Upper lobe of left lung (tissue), 4 donors: ENCODE measurements around the gene SMG1.

Experiments used
- CTCF ChIP-seq, 6 experiments: fragments of 450-650 bp in 4 of 6; fragments of 200-600 bp in 2 of 6; sonication (generic) in 2 of 6; IDR thresholded peaks; one replicate each; pipeline ENCODE4 v1.5.1; 2016 to 2019; ENCODE audit warnings: antibody characterized with exemption in 6 of 6
- EP300 ChIP-seq, 4 donors: sonication (generic); formaldehyde crosslinking; IDR thresholded peaks; one replicate each; pipeline ENCODE4 v1.5.1; 2017; ENCODE audit warnings: antibody characterized with exemption in 4 of 4, control low read depth in 2 of 4
- POLR2A ChIP-seq, 4 donors: fragments of 450-650 bp; IDR thresholded peaks; one replicate each; pipeline ENCODE4 v1.5.1; 2016 to 2017; ENCODE audit warnings: antibody characterized with exemption in 4 of 4, mild to moderate bottlenecking in 2 of 4
- POLR2AphosphoS5 ChIP-seq, 2 donors: sonication (generic); formaldehyde crosslinking; IDR thresholded peaks; one replicate each; pipeline ENCODE4 v1.5.1; 2017; ENCODE audit warnings: antibody characterized with exemption in 2 of 2

GRCh38 chr16:18799500-18799899 is 126.7 kb downstream of the SMG1 start:
- no peak for TF ChIP-seq CTCF (IDR thresholded peaks at IDR 0.05)
- no peak for TF ChIP-seq POLR2AphosphoS5 (IDR thresholded peaks at IDR 0.05)
- no peak for TF ChIP-seq POLR2A (IDR thresholded peaks at IDR 0.05)
- no peak for TF ChIP-seq EP300 (IDR thresholded peaks at IDR 0.05)
